H7 (cell line): ENCODE measurements around the gene LCE1F. TPM values are rescaled to one million over a fixed set of nuclear protein-coding genes. Genes with fewer than 3 reads are reported as not detected.

ENCODE experiments used
- DNase-seq: peaks from one replicate; pipeline ENCODE4 v3.0.0; 2012
- H3K27me3 ChIP-seq: 2 replicates; pipeline ENCODE4 v1.6.0; 2011; ENCODE audit warnings: mild to moderate bottlenecking, low read length; ENCODE audit not compliant: control insufficient read depth, insufficient read depth
- H3K36me3 ChIP-seq: replicated peaks from 2 replicates; pipeline ENCODE4 v1.5.1; 2011; ENCODE audit warnings: low read length; ENCODE audit not compliant: control insufficient read depth, insufficient read depth
- H3K4me3 ChIP-seq: 2 replicates; pipeline ENCODE4 v1.5.1; 2011; ENCODE audit warnings: low read depth, mild to moderate bottlenecking, control low read depth, low read length, moderate library complexity; ENCODE audit not compliant: insufficient read depth
- total RNA-seq: library from RNA; depleted of rRNA; stranded (reverse); fragments of >200 nt; shearing (Covaris generic); gene quantifications from 2 replicates; pipeline ENCODE4 v1.2.3, GENCODE V29; 2014; rRNA removed

LCE1F gene
- total RNA-seq, 1 experiment from 2014 or later, result not detected

DNA sequence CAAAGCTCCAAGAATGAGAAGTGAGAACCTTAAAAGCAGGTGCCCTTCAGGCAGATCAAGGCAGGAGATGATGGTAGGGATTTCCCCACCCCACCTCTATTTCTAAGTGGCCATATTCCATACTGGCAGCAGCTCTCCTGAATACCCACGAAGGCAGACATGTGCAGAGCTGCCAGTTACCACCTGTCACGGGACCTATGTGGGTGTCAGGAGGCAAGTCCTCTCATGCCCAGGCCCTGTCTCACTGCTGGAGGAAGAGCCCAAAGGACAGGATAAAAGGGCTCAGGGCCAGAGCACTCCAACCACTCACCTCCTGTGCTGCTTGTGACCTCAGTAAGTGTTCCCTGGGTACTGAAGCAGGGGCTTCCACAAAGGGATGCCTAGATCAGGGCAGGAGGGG lies 36.1 kb downstream of the LCE1F start:
- peak; percentile 0 for DNase-seq
- Histone ChIP-seq H3K27me3 (no peaks in the 10 kb centered on the region; the same call in 1 of the 2 replicates), H3K4me3 (no peak overlapping the region), H3K36me3 (no peaks in the 10 kb centered on the region)

DNA sequence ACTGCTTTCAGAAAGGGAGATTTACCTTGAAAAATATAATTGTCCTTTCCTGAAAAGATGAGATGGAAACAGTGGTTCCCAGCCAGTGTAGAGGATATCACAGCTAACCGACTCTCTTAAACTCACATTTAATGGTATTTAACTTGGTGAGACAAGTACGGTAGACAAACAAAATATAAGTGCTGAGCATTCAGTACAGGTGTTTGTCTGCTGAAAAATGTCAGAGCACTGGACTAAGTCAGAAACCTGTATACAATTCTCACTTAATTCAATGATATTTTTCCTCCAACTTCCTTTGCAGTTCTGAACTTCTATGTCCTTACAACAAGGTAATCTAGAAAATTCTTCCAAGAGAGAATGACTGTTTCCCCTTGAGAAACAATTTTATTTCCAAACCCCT lies 36.7 kb downstream of the LCE1F start, which contains the start of gene LCE1B:
Gene LCE1B, plus strand, starts transcription at position 301 of the 400 bp plus-strand sequence. CDS start 476 bp downstream, outside the sequence.
- Histone ChIP-seq H3K36me3 (no peaks in the 10 kb centered on the region), H3K4me3 (no peak within 1 kb of the TSS), H3K27me3 (no peaks in the 10 kb centered on the region; the same call in 1 of the 2 replicates)
- DNase-seq, result no peak

DNA sequence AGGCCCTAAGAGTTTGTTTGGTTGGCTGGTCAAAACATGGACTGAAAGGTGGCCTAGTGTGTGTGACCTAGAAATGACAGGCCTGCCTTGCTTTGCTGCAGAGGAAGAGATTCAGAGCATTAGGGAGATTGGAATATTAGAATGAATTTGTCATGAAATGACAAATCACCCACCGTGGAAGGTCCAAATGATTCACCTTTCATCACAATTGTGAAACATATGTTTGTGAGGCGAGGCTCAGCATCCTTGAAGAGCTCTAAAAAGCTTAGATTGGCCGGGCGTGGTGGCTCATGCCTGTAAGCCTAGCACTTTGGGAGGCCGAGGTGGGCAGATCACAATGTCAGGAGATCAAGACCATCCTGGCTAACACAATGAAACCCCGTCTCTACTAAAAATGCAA lies 42.4 kb downstream of the LCE1F start:
- H3K36me3 ChIP-seq, result no peaks in the 10 kb centered on the region
- DNase-seq, result no peak
- H3K27me3 ChIP-seq, result no peaks in the 10 kb centered on the region
- no peak overlapping the region for H3K4me3 ChIP-seq

DNA sequence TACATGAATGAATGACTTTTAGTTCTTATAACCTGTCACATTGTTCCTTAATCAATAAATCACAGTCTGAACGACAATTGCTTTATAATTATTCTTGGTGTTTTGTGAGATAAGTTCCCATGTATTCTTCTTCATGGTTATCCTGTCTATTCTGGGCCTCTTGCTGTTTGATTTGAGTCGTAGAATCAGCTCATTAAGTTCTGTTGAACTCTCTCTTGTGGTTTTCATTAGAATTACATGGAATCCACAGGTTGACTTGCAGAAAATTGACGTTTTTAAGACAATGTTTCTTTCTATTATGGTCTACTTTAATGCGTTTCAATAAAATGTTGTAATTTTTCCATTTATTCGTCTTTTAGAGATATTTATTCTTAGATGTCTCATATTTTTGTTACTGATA lies 48.4 kb downstream of the LCE1F start:
- no peaks in the 10 kb centered on the region for H3K27me3 ChIP-seq
- no peak for DNase-seq
- H3K36me3 ChIP-seq, result no peaks in the 10 kb centered on the region
- no peak overlapping the region for H3K4me3 ChIP-seq

DNA sequence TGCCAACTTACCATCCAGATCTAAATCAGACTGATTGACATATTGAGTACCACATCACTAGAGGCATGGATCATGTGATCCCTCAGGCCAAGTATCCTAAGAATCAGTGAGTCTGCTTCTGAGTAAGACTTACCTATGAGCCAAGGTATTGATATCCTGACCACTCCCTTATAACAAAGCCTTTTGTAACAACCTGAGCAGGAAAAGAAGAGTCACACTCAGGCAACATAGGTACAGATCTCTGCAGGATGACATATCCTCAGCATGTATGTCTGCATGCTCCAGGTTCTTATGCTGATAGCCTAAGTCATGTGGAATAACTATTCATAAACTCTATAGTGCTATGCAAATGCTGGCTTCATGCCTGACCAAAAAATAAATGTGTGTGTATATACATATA lies 50.0 kb downstream of the LCE1F start:
- Histone ChIP-seq H3K27me3 (no peaks in the 10 kb centered on the region), H3K4me3 (no peak overlapping the region)
- DNase-seq, result no peak

More for the DNA sequence above, 50.0 kb downstream of the LCE1F start:
- H3K36me3 ChIP-seq, result no peaks in the 10 kb centered on the region

Other genes starting within 250 kb of the LCE1F start
- not detected in 2 replicates for gene LCE3E, start 208.4 kb upstream of the LCE1F start, total RNA-seq
- not detected in 2 replicates for gene LCE3D, start 194.6 kb upstream of the LCE1F start, total RNA-seq
- gene LCE3C, start 174.9 kb upstream of the LCE1F start, total RNA-seq, result not detected in 2 replicates
- not detected in 2 replicates for gene LCE3B, start 161.3 kb upstream of the LCE1F start, total RNA-seq
- not detected in 2 replicates for gene LCE3A, start 152.0 kb upstream of the LCE1F start, total RNA-seq
- gene LCE2D, start 111.8 kb upstream of the LCE1F start, total RNA-seq, result not detected in 2 replicates
- gene LCE2C, start 99.9 kb upstream of the LCE1F start, total RNA-seq, result not detected in 2 replicates
- not detected in 2 replicates for gene LCE2B, start 89.0 kb upstream of the LCE1F start, total RNA-seq
- gene LCE2A, start 76.8 kb upstream of the LCE1F start, total RNA-seq, result not detected in 2 replicates
- gene LCE4A, start 67.0 kb upstream of the LCE1F start, total RNA-seq, result not detected in 2 replicates
- gene KPRP, start 17.1 kb upstream of the LCE1F start, total RNA-seq, result not detected in 2 replicates
- not detected in 2 replicates for gene LCE1E, start 11.1 kb downstream of the LCE1F start, total RNA-seq
- not detected in 2 replicates for gene LCE1D, start 21.6 kb downstream of the LCE1F start, total RNA-seq
- gene LCE1C, start 31.5 kb downstream of the LCE1F start, total RNA-seq, result not detected in 2 replicates
- not detected in 2 replicates for gene LCE1B, start 36.8 kb downstream of the LCE1F start, total RNA-seq
- not detected in 2 replicates for gene LCE1A, start 52.3 kb downstream of the LCE1F start, total RNA-seq
- gene LCE6A, start 67.7 kb downstream of the LCE1F start, total RNA-seq, result not detected in 2 replicates
- not detected in 2 replicates for gene LCE7A, start 84.9 kb downstream of the LCE1F start, total RNA-seq
- not detected in 2 replicates for gene SMCP, start 103.2 kb downstream of the LCE1F start, total RNA-seq
- gene IVL, start 133.4 kb downstream of the LCE1F start, total RNA-seq, result not detected in 2 replicates
- not detected in 2 replicates for gene SPRR5, start 172.1 kb downstream of the LCE1F start, total RNA-seq
- not detected in 2 replicates for gene SPRR4, start 195.5 kb downstream of the LCE1F start, total RNA-seq
- gene SPRR1A, start 208.9 kb downstream of the LCE1F start, total RNA-seq, result not detected in 2 replicates
- gene SPRR3, start 226.6 kb downstream of the LCE1F start, total RNA-seq, result not detected in 2 replicates